ENCODE results near the gene TACR2.

TACR2 gene

GRCh38 chr10:69421611-69422308 is 5.0 kb upstream of the TACR2 start:
- DNase-seq, result no peak

- DNase-seq, result no peak
Observed at GRCh38 chr10:69419744-69420126, 3.0 kb upstream of the TACR2 start.

- no peak for DNase-seq
Observed at GRCh38 chr10:69419096-69419743, 2.5 kb upstream of the TACR2 start.

GRCh38 chr10:69418052-69418752 is 1.5 kb upstream of the TACR2 start:
- no peak for DNase-seq

GRCh38 chr10:69417542-69417941 is 824 bp upstream of the TACR2 start:
- DNase-seq, result no peak

- no peak for DNase-seq
Observed at GRCh38 chr10:69415951-69416350, 767 bp downstream of the TACR2 start.

GRCh38 chr10:69415049-69415448 is 1.7 kb downstream of the TACR2 start:
- no peak for DNase-seq

GRCh38 chr10:69414036-69415018 is 2.4 kb downstream of the TACR2 start:
- DNase-seq, result no peak

- peak in 40 of 56 donors; percentile 16 to 70 (median 41) for DNase-seq
Observed at GRCh38 chr10:69413221-69413865, 3.4 kb downstream of the TACR2 start.

- DNase-seq, result no peak
Observed at GRCh38 chr10:69412232-69412790, 4.4 kb downstream of the TACR2 start.

GRCh38 chr10:69411476-69411875 is 5.2 kb downstream of the TACR2 start:
- DNase-seq, result no peak

GRCh38 chr10:69410487-69410886 is 6.2 kb downstream of the TACR2 start:
- no peak for DNase-seq

GRCh38 chr10:69409968-69410367 is 6.8 kb downstream of the TACR2 start:
- peak in 2 of 56 donors; percentile 13 for DNase-seq

- DNase-seq, result no peak
Observed at GRCh38 chr10:69409176-69409495, 7.6 kb downstream of the TACR2 start.

GRCh38 chr10:69408318-69409175 is 8.2 kb downstream of the TACR2 start:
- peak in 55 of 56 donors; percentile 31 to 91 (median 78) for DNase-seq

- DNase-seq, result peak in 2 of 56 donors; percentile 10 to 29
Observed at GRCh38 chr10:69407621-69408301, 9.0 kb downstream of the TACR2 start.

- DNase-seq, result no peak
Observed at GRCh38 chr10:69406816-69407580, 9.7 kb downstream of the TACR2 start.

GRCh38 chr10:69406302-69406811 is 10.4 kb downstream of the TACR2 start:
- peak in 10 of 56 donors; percentile 19 to 44 (median 35) for DNase-seq
